Spleen (tissue), 11 donors: ENCODE measurements around the gene GPR3. TPM values are rescaled to one million over a fixed set of nuclear protein-coding genes. Genes with fewer than 3 reads are reported as not detected.
A peak's percentile ranks its signal among the peaks of the same experiment; 100 is the strongest.

Source experiments
- DNase-seq: peaks from one replicate; pipeline ENCODE4 v3.0.0-alpha.2; 2020
- H3K27ac ChIP-seq, 8 donors: fragments of 200-600 bp; sonication (generic) in 7 of 8; 1 replicate in 4 of 8; 2 replicates in 4 of 8; pipeline versions ENCODE4 v1.5.0 to v1.8.0; 2016 to 2021; ENCODE audit warnings: inconsistent platforms in 4 of 8, mild to moderate bottlenecking in 4 of 8, moderate library complexity in 1 of 8
- H3K27me3 ChIP-seq, 7 donors: fragments of 200-600 bp; sonication (generic) in 6 of 7; replicated peaks in 1 of 7; 1 replicate in 4 of 7; 2 replicates in 3 of 7; pipeline versions ENCODE4 v1.5.0 to v1.8.0; 2016 to 2021; ENCODE audit warnings: inconsistent platforms in 3 of 7, mild to moderate bottlenecking in 1 of 7
- H3K36me3 ChIP-seq, 6 donors: fragments of 200-600 bp; sonication (generic) in 5 of 6; 1 replicate in 4 of 6; 2 replicates in 2 of 6; pipeline versions ENCODE4 v1.5.0 to v1.8.0; 2016 to 2021; ENCODE audit warnings: inconsistent platforms in 2 of 6
- H3K4me1 ChIP-seq, 6 donors: fragments of 200-600 bp; sonication (generic) in 5 of 6; 1 replicate in 3 of 6; 2 replicates in 3 of 6; pipeline versions ENCODE4 v1.5.0 to v1.8.0; 2016 to 2021; ENCODE audit warnings: inconsistent platforms in 3 of 6
- H3K4me3 ChIP-seq, 8 donors: fragments of 200-600 bp; sonication (generic) in 7 of 8; 1 replicate in 4 of 8; 2 replicates in 4 of 8; pipeline versions ENCODE4 v1.5.0 to v1.8.0; 2016 to 2021; ENCODE audit warnings: inconsistent platforms in 4 of 8, mild to moderate bottlenecking in 4 of 8, moderate library complexity in 2 of 8
- H3K9me3 ChIP-seq, 8 donors: fragments of 200-600 bp; sonication (generic) in 7 of 8; 1 replicate in 4 of 8; 2 replicates in 4 of 8; pipeline versions ENCODE4 v1.5.0 to v1.8.0; 2016 to 2021; ENCODE audit warnings: inconsistent platforms in 4 of 8
- POLR2A ChIP-seq, 3 donors: fragments of 450-650 bp; IDR thresholded peaks; one replicate each; pipeline ENCODE4 v1.5.1; 2017; ENCODE audit warnings: antibody characterized with exemption in 3 of 3, mild to moderate bottlenecking in 1 of 3
- POLR2AphosphoS5 ChIP-seq, 3 donors: sonication (generic); formaldehyde crosslinking; IDR thresholded peaks; one replicate each; pipeline ENCODE4 v1.5.1; 2017; ENCODE audit warnings: antibody characterized with exemption in 3 of 3
- WGBS, 5 donors: extraction: QIAGEN DNeasy Blood & Tissue Kit in 3 of 5; methylation state at CpG; one replicate each; pipeline versions ENCODE4 v1.1.5 to v1.1.7; 2013 to 2018; 5-methylcytosine and 5-hydroxymethylcytosine counted together
- intact Hi-C: fragments of 100-400 bp; cut with DNase I; formaldehyde crosslinking; loops from one replicate; pipeline ENCODE4 v1.15.0; 2023; ENCODE audit warnings: low total_unique reads
- polyA plus RNA-seq, 3 donors: library from polyadenylated mRNA; stranded (reverse); fragments of 200-250 nt; gene quantifications; one replicate each; pipeline ENCODE4 v1.2.1, GENCODE V29; 2013
- total RNA-seq, 7 donors: library from RNA; depleted of rRNA in 3 of 7; stranded (reverse); fragments of >200 nt in 3 of 7; fragmentation: NEBNext Ultra II Directional in 4 of 7; extraction: Animal tissue kit (Norgen Biotek cat#: 25700) in 4 of 7; gene quantifications; one replicate each; pipeline versions ENCODE4 v1.1.0 to v1.2.1, GENCODE V29; 2016 to 2021
- TF ChIP-seq, protein P1 (sequence below), 11 experiments: fragments of 200-600 bp in 7 of 11; fragments of 450-650 bp in 4 of 11; sonication (generic) in 4 of 11; IDR thresholded peaks in 8 of 11; conservative IDR thresholded peaks in 3 of 11; 1 replicate in 7 of 11; 2 replicates in 4 of 11; pipeline versions ENCODE4 v1.4.0 to v1.8.0; 2016 to 2021; ENCODE audit warnings: antibody characterized with exemption in 11 of 11, inconsistent platforms in 4 of 11, mild to moderate bottlenecking in 1 of 11
- donor health status: healthy with polysubstance abuse.
- donor health status: DM: no; HTN: no; CAD: no; lungs with moderate emphysema.
- donor health status: DM: no; HTN: no; CAD: no.
- donor health status: Bipolar disorder and iron deficiency.
- donor health status: healthy.
- donor health status: DM: no; HTN: no; CAD: no.
- donor health status: DM: yes; HTN: yes; CAD: no.

The GPR3 gene
- total and polyA plus RNA-seq, 10 donors, result 0.05 to 0.40 (median 0.16) TPM; not detected in 4

DNA sequence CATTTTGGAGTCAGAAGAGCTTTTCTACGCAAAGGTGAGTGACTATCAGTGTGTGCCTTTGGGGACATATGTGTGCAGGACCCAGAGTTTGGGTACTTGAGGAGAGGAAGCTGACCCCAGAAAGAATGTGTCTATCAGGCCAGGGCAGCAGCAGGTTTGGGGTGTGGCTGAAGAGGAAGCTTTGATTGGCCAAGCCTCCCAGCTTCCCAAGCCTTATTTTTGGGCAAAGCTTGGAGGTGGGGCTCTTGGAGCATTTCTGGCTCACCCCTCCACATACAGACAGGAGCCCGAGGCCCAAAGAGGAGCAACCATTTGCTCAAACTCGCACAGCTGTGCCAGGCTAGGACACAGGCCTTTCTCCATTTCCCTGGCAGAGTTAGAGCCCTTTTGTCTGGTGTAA lies 4.7 kb downstream of the GPR3 start:
- Histone ChIP-seq H3K27me3 (peaks cover 0 to 1% (median 0%) of the 10 kb centered on the region in 7 donors), H3K9me3 (no peaks in the 10 kb centered on the region), H3K4me1 (peaks cover 16 to 82% (median 30%) of the 10 kb centered on the region in 6 donors), H3K4me3 (no peak overlapping the region), H3K36me3 (no peaks in the 10 kb centered on the region), H3K27ac (no peak overlapping the region)
- TF ChIP-seq, protein P1, sequence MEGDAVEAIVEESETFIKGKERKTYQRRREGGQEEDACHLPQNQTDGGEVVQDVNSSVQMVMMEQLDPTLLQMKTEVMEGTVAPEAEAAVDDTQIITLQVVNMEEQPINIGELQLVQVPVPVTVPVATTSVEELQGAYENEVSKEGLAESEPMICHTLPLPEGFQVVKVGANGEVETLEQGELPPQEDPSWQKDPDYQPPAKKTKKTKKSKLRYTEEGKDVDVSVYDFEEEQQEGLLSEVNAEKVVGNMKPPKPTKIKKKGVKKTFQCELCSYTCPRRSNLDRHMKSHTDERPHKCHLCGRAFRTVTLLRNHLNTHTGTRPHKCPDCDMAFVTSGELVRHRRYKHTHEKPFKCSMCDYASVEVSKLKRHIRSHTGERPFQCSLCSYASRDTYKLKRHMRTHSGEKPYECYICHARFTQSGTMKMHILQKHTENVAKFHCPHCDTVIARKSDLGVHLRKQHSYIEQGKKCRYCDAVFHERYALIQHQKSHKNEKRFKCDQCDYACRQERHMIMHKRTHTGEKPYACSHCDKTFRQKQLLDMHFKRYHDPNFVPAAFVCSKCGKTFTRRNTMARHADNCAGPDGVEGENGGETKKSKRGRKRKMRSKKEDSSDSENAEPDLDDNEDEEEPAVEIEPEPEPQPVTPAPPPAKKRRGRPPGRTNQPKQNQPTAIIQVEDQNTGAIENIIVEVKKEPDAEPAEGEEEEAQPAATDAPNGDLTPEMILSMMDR (IDR thresholded peaks at IDR 0.05 in 8 of 11, conservative IDR thresholded peaks at IDR 0.05 in 3 of 11), result no peak
- TF ChIP-seq POLR2A (IDR thresholded peaks at IDR 0.05) (no peak), POLR2AphosphoS5 (IDR thresholded peaks at IDR 0.05) (no peak)
- DNase-seq, result no peak
- intact Hi-C loops, result no loop called here
- 77 to 98% (median 90%) methylated on average over 2 to 3 of the region's 3 CpGs for WGBS, 5 donors

DNA sequence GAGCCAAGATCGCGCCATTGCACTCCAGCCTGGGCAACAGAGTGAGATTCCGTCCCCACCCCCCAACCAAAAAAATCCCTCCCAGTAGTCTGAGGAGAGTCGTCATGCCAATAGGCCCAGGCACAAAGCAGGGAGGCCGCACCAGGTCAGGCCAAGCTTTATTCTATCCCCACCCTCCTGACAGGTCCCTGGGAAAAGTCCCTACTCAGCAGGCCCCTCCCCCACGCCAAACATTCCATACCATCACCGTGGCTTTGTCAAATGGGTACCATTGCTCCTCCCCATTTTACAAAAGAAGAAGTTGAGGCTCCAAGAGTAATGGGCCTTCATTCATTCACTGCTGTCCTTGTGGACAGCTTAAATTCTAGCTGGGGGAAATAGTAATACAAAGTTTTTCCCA lies 5.3 kb downstream of the GPR3 start:
- Histone ChIP-seq H3K36me3 (no peaks in the 10 kb centered on the region), H3K27ac (no peak overlapping the region), H3K27me3 (no peaks in the 10 kb centered on the region), H3K9me3 (no peaks in the 10 kb centered on the region), H3K4me3 (no peak overlapping the region), H3K4me1 (peaks cover 14 to 82% (median 30%) of the 10 kb centered on the region in 6 donors)
- no peak for TF ChIP-seq POLR2AphosphoS5 (IDR thresholded peaks at IDR 0.05)
- no peak for TF ChIP-seq POLR2A (IDR thresholded peaks at IDR 0.05)
- TF ChIP-seq, protein P1 (IDR thresholded peaks at IDR 0.05 in 8 of 11, conservative IDR thresholded peaks at IDR 0.05 in 3 of 11), result no peak
- WGBS, 5 donors, result 77 to 88% (median 85%) methylated on average over 7 of the region's 7 CpGs
- DNase-seq, result no peak
- intact Hi-C loops, result no loop called here

DNA sequence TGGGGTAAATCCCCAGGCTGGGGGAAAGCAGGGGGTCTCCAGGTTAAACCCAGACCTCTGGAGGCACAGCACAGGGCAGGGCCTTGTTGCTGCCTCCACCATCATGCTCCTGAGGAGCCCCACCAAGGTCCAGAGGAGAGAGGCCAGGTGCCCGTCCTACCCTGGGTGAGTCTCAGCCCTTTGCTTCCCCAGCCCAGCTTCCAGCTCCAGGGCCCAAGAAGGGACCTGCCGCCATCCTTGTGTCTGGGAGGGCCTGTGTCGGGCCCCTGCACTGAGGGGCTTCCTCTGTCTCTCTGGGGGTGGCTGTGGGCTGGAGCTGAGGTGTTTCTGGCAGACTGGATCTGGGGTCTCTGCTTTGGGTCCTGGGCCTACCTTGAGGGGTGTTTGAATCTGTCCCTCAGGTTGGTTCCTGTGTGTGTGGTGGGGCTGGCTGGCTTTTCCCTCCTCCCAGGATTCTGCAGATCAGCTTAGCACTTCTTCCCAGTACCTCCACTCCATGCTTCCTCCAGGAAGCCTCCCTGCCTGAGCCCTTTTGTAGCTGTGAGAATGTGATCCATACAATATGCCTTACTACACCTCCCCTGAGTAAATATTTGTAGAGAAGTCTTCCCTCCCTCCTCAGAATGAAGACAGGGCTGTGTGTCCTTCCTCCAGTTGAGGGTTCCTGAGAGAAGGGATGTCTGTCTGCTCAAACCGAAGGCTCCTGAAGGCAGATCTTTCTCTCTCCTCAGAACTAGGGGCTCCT lies 6.2 kb downstream of the GPR3 start:
- H3K27me3 ChIP-seq, result no peaks in the 10 kb centered on the region
- TF ChIP-seq POLR2AphosphoS5 (IDR thresholded peaks at IDR 0.05) (peak in 2 of 3 donors; percentile 30 to 75), POLR2A (IDR thresholded peaks at IDR 0.05) (no peak)
- TF ChIP-seq, protein P1 (IDR thresholded peaks at IDR 0.05 in 8 of 11, conservative IDR thresholded peaks at IDR 0.05 in 3 of 11), result no peak
- H3K36me3 ChIP-seq, result no peaks in the 10 kb centered on the region
- 73 to 87% (median 80%) methylated on average over 2 to 4 of the region's 4 CpGs for WGBS, 5 donors
- no peak overlapping the region for H3K4me3 ChIP-seq
- H3K9me3 ChIP-seq, result no peaks in the 10 kb centered on the region
- intact Hi-C loops, result no loop called here
- no peak overlapping the region for H3K27ac ChIP-seq
- no peak for DNase-seq
- H3K4me1 ChIP-seq, result peaks cover 22 to 82% (median 35%) of the 10 kb centered on the region in 6 donors

DNA sequence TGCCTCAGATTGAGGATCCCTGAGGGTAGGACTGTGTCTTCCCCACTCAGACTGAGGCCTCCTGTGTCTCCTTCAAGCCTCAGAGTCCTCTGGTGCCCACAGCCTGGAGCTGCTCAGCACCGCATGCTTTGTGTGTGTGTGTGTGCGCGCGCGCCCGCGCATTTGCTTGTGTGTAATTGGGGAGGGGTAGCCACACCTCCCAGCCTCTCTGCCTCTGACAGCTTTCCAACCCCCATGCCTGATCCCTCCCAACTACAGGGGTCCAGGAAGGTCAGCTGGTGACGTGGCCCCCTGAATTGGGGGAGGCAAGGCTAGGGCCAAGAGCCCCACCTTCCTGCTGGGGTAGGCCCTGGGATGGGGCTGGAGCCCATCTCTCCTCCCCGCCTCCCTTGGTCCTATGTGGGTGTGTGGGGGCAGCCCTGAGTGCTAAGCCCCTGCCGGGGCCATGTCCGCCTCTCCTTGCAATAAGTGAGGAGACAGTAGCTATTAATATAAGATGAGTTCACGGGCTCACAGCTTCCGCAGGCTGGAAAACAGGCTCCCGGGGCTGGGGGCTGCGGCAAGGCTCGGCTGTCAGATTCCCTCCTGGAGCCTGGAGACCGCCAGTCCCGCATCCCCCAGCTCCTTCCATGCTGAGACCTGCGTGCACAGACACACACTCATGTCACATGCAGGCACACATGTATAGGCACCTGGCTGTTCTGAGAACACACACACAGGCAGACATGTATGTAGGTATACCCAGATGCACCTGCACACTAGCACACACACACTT lies 7.0 kb downstream of the GPR3 start:
- Histone ChIP-seq H3K36me3 (peaks cover 0 to under 1% (median 0%) of the 10 kb centered on the region in 6 donors), H3K27me3 (no peaks in the 10 kb centered on the region), H3K27ac (no peak overlapping the region), H3K9me3 (no peaks in the 10 kb centered on the region), H3K4me3 (no peak overlapping the region), H3K4me1 (peaks cover 30 to 86% (median 44%) of the 10 kb centered on the region in 6 donors)
- intact Hi-C loops, result loop anchor here (5.0 kb wide), 2 partner anchors 208 to 263 kb away; no protein-coding TSS in a partner anchor
- no peak for DNase-seq
- TF ChIP-seq POLR2A (IDR thresholded peaks at IDR 0.05) (no peak), POLR2AphosphoS5 (IDR thresholded peaks at IDR 0.05) (peak; percentile 46 to 82 (median 66))
- TF ChIP-seq, protein P1 (IDR thresholded peaks at IDR 0.05 in 8 of 11, conservative IDR thresholded peaks at IDR 0.05 in 3 of 11), result no peak
- WGBS, 5 donors, result 61 to 84% (median 71%) methylated on average over 8 to 19 of the region's 19 CpGs
